HepG2 (cell line): ENCODE results near the gene PBLD. TPM values are rescaled to one million over a fixed set of nuclear protein-coding genes. Genes with fewer than 3 reads are reported as not detected.

ENCODE experiments used
- ATAC-seq: fragments of 200-7000 bp; cut with Tn5 transposase; 3 replicates; pipeline ENCODE4 v1.9.1; 2020; ENCODE audit warnings: mild to moderate bottlenecking, moderate library complexity
- BruUV-seq: library from RNA; stranded (reverse); fragments of 400-500 nt; replicated peaks from 2 replicates; lab custom pipeline; 2021; lab: Mats Ljungman, UMichigan
- CTCF ChIA-PET: fragments of 300-600 bp; formaldehyde crosslinking; extraction: SDS; loops from one replicate; lab custom pipeline; 2021; ENCODE audit warnings: low total read pairs, inconsistent platforms, low intra/inter-chr PET ratio; lab: Yijun Ruan, JAX
- POLR2A ChIA-PET: fragments of 350-600 bp; sonication (Branson Sonifier 250); formaldehyde crosslinking; loops from one replicate; lab custom pipeline; 2020; ENCODE audit warnings: antibody characterized with exemption, inconsistent platforms; lab: Yijun Ruan, JAX
- DNase-seq: peaks from one replicate; pipeline ENCODE4 v3.0.0-alpha.2; 2015; ENCODE audit warnings: low spot score
- FAIRE-seq: peaks from 3 replicates; lab custom pipeline; 2011; peaks lifted over from hg19 to GRCh38; lab: Jason Lieb, UNC
- H2AFZ ChIP-seq: one replicate; pipeline ENCODE4 v1.6.1; 2011; ENCODE audit warnings: low read length, inconsistent platforms
- H3K27ac ChIP-seq: fragments of 300-600 bp; 3 replicates; pipeline ENCODE4 v1.8.0; 2011; ENCODE audit warnings: mixed run types, mild to moderate bottlenecking, mixed read lengths, low read length, inconsistent platforms; ENCODE audit not compliant: insufficient read depth; ENCODE audit errors: extremely low read length
- H3K27me3 ChIP-seq, 2 experiments: fragments of 200-600 bp in 1 of 2; 2 replicates in 1 of 2; 3 replicates in 1 of 2; pipeline versions ENCODE4 v1.6.0 to v1.8.0; 2011; ENCODE audit warnings: low read length in 2 of 2, mild to moderate bottlenecking in 2 of 2, moderate library complexity in 2 of 2, inconsistent platforms in 1 of 2; ENCODE audit not compliant: insufficient read depth in 2 of 2, control insufficient read depth in 1 of 2
- H3K36me3 ChIP-seq, 2 experiments: fragments of 200-600 bp in 1 of 2; replicated peaks in 1 of 2; 2 replicates in 1 of 2; 3 replicates in 1 of 2; pipeline versions ENCODE4 v1.5.1 to v1.8.0; 2011; ENCODE audit warnings: low read length in 2 of 2, inconsistent platforms in 1 of 2; ENCODE audit not compliant: insufficient read depth in 2 of 2, control insufficient read depth in 1 of 2
- H3K4me1 ChIP-seq: 2 replicates; pipeline ENCODE4 v1.5.1; 2012; ENCODE audit warnings: low read length, inconsistent platforms; ENCODE audit not compliant: insufficient read depth
- H3K4me2 ChIP-seq: 2 replicates; pipeline ENCODE4 v1.6.0; 2011; ENCODE audit warnings: low read depth, low read length, inconsistent platforms
- H3K4me3 ChIP-seq, 3 experiments: fragments of 200-600 bp in 1 of 3; sonication (generic), shearing (Covaris generic) in 1 of 3; replicated peaks in 1 of 3; 2 replicates each; pipeline ENCODE4 v1.5.1; 2011 to 2016; ENCODE audit warnings: low read length in 3 of 3, inconsistent platforms in 2 of 3, low read depth in 2 of 3, mild to moderate bottlenecking in 2 of 3, control low read depth in 1 of 3, mixed read lengths in 1 of 3; ENCODE audit not compliant: insufficient read depth in 1 of 3
- H3K79me2 ChIP-seq: one replicate; pipeline ENCODE4 v1.6.1; 2011; ENCODE audit warnings: low read length, inconsistent platforms; ENCODE audit not compliant: insufficient read depth
- H3K9ac ChIP-seq: 2 replicates; pipeline ENCODE4 v1.6.0; 2011; ENCODE audit warnings: mild to moderate bottlenecking, low read depth, low read length, inconsistent platforms; ENCODE audit not compliant: insufficient read depth
- H3K9me3 ChIP-seq: 2 replicates; pipeline ENCODE4 v1.5.1; 2012; ENCODE audit warnings: mild to moderate bottlenecking, low read length
- H4K20me1 ChIP-seq: 2 replicates; pipeline ENCODE4 v1.6.0; 2011; ENCODE audit warnings: inconsistent platforms, mild to moderate bottlenecking, low read length, moderate library complexity; ENCODE audit not compliant: insufficient read depth
- ARID4A ChIP-seq: sonication (generic); formaldehyde crosslinking; IDR thresholded peaks from 2 replicates; pipeline ENCODE4 v1.5.0; 2020; ENCODE audit warnings: mild to moderate bottlenecking, missing genetic modification reagents, borderline replicate concordance
- BRD4 ChIP-seq: sonication (generic); formaldehyde crosslinking; IDR thresholded peaks from 2 replicates; pipeline ENCODE4 v1.4.0; 2020; ENCODE audit warnings: missing genetic modification reagents
- FLYWCH1 ChIP-seq: sonication (generic); formaldehyde crosslinking; IDR thresholded peaks from 2 replicates; pipeline ENCODE4 v1.8.1; 2023; ENCODE audit warnings: mild to moderate bottlenecking, missing genetic modification reagents
- GFI1 ChIP-seq: sonication (generic); formaldehyde crosslinking; IDR thresholded peaks from 2 replicates; pipeline ENCODE4 v1.5.0; 2020; ENCODE audit warnings: missing genetic modification reagents, mild to moderate bottlenecking, borderline replicate concordance
- HNRNPLL ChIP-seq: fragments of 200-400 bp; formaldehyde crosslinking; IDR thresholded peaks from 2 replicates; pipeline ENCODE4 v1.6.1; 2017; ENCODE audit warnings: mild to moderate bottlenecking, low read depth, low read length; ENCODE audit not compliant: poor library complexity, severe bottlenecking
- MYPOP ChIP-seq: sonication (generic); formaldehyde crosslinking; IDR thresholded peaks from 2 replicates; pipeline ENCODE4 v1.8.1; 2023; ENCODE audit warnings: mild to moderate bottlenecking, moderate library complexity, missing genetic modification reagents
- NFIC ChIP-seq: IDR thresholded peaks from 2 replicates; pipeline ENCODE4 v1.6.1; 2012; ENCODE audit warnings: mild to moderate bottlenecking, low read length, inconsistent platforms
- SMAD9 ChIP-seq: sonication (generic); formaldehyde crosslinking; IDR thresholded peaks from 2 replicates; pipeline ENCODE4 v1.5.1; 2020; ENCODE audit warnings: mild to moderate bottlenecking, missing genetic modification reagents
- SNAI1 ChIP-seq: sonication (generic); formaldehyde crosslinking; IDR thresholded peaks from 2 replicates; pipeline ENCODE4 v1.5.0; 2020; ENCODE audit warnings: mild to moderate bottlenecking, missing genetic modification reagents, borderline replicate concordance
- STAT5B ChIP-seq: sonication (generic); formaldehyde crosslinking; IDR thresholded peaks from 2 replicates; pipeline ENCODE4 v1.4.0; 2020; ENCODE audit warnings: missing genetic modification reagents
- STAT6 ChIP-seq: sonication (generic); formaldehyde crosslinking; IDR thresholded peaks from 2 replicates; pipeline ENCODE4 v1.4.0; 2020; ENCODE audit warnings: missing genetic modification reagents, mild to moderate bottlenecking, borderline replicate concordance
- ZBTB3 ChIP-seq: sonication (generic); formaldehyde crosslinking; IDR thresholded peaks from 2 replicates; pipeline ENCODE4 v1.4.0; 2020; ENCODE audit warnings: low read depth, mild to moderate bottlenecking, moderate library complexity, missing genetic modification reagents, borderline replicate concordance
- ZNF580 ChIP-seq: IDR thresholded peaks from 2 replicates; pipeline ENCODE4 v1.6.1; 2016; ENCODE audit warnings: low read depth, borderline replicate concordance
- ZNF7 ChIP-seq: IDR thresholded peaks from 2 replicates; pipeline ENCODE4 v1.6.1; 2016; ENCODE audit warnings: missing biosample characterization, missing genetic modification reagents
- ZSCAN25 ChIP-seq: sonication (generic); formaldehyde crosslinking; IDR thresholded peaks from 2 replicates; pipeline ENCODE4 v1.8.0; 2022; ENCODE audit warnings: mild to moderate bottlenecking, missing genetic modification reagents
- WGBS: methylation state at CpG from one replicate; pipeline ENCODE4 v1.1.6; 2017; ENCODE audit warnings: low lambda C conversion rate; 5-methylcytosine and 5-hydroxymethylcytosine counted together
- in situ Hi-C: cut with HindIII; loops from 2 replicates; pipeline ENCODE4 v1.10.0; 2017; ENCODE audit warnings: low pct_unique_long_range_greater_than_20kb; ENCODE audit not compliant: extremely low pct_ligation_motif_present
- intact Hi-C: fragments of 100-400 bp; cut with micrococcal nuclease; formaldehyde crosslinking; loops from one replicate; pipeline ENCODE4 v1.10.0; 2022; ENCODE audit not compliant: unreplicated experiment
- polyA plus RNA-seq, 8 experiments: library from polyadenylated mRNA; depleted of rRNA in 3 of 8; stranded (reverse) in 7 of 8; unstranded in 1 of 8; fragments of >200 nt; fragmentation: Illumina TruSeq in 4 of 8; extraction: Trizol in 4 of 8; gene quantifications; 2 replicates each; pipeline versions ENCODE4 v1.2.1 to v1.2.3, GENCODE V29; 2011 to 2016; ENCODE audit warnings: low read depth in 4 of 8, missing spikeins in 1 of 8, mixed read lengths in 1 of 8; ENCODE audit not compliant: insufficient read depth in 1 of 8
- total RNA-seq, 5 experiments: library from RNA; depleted of rRNA; stranded (reverse); fragments of >200 nt; fragmentation: Illumina TruSeq; extraction: Trizol; gene quantifications; 2 replicates each; pipeline ENCODE4 v1.2.3, GENCODE V29; 2016; ENCODE audit warnings: low read depth in 1 of 5
- TF ChIP-seq, protein P1 (sequence below): sonication (generic); formaldehyde crosslinking; IDR thresholded peaks from 2 replicates; pipeline ENCODE4 v1.5.0; 2020; ENCODE audit warnings: missing genetic modification reagents, mild to moderate bottlenecking, borderline replicate concordance

Gene PBLD
- total and polyA plus RNA-seq, 2 of the 13 experiments (the other 11 are each of a cell fraction or from before 2014, with no cell fraction given), result 0.42 to 3.1 TPM

GRCh38 chr10:68239069-68239468 lies 93.7 kb downstream of the PBLD start:
- no peak overlapping the region for H3K9ac ChIP-seq
- intact Hi-C loops (no loop called here), in situ Hi-C loops (no loop called here)
- ATAC-seq, result peak; percentile 71
- no peaks in the 10 kb centered on the region for H3K36me3 ChIP-seq
- 58% methylated on average over 5 of the region's 5 CpGs for WGBS
- no peak for FAIRE-seq
- H3K9me3 ChIP-seq, result no peaks in the 10 kb centered on the region
- CTCF ChIA-PET, result no interaction called here
- no peak overlapping the region for H3K4me2 ChIP-seq
- DNase-seq, result no peak
- H3K79me2 ChIP-seq, result no peaks in the 10 kb centered on the region
- H3K27me3 ChIP-seq, result peaks cover 0 to 10% of the 10 kb centered on the region in 2 experiments; a peak in 1 of 5 replicates
- H3K27ac ChIP-seq, result no peak overlapping the region
- H2AFZ ChIP-seq, result no peak overlapping the region
- POLR2A ChIA-PET, result no interaction called here
- no peaks in the 10 kb centered on the region for H3K4me1 ChIP-seq
- H3K4me3 ChIP-seq, result no peak overlapping the region
- BruUV-seq, result no TSS peak
- H4K20me1 ChIP-seq, result no peaks in the 10 kb centered on the region
- TF ChIP-seq STAT5B (no peak), ARID4A (no peak), GFI1 (CRISPR knock-in tag) (no peak), SNAI1 (CRISPR knock-in tag) (no peak), FLYWCH1 (CRISPR knock-in tag) (no peak), HNRNPLL (no peak), ZNF580 (CRISPR knock-in tag) (no peak), NFIC (no peak), STAT6 (CRISPR knock-in tag) (no peak), BRD4 (CRISPR knock-in tag) (no peak), ZNF7 (CRISPR knock-in tag) (no peak), SMAD9 (CRISPR knock-in tag) (no peak), ZBTB3 (CRISPR knock-in tag) (no peak), ZSCAN25 (no peak), MYPOP (CRISPR knock-in tag) (no peak)
- TF ChIP-seq, protein P1, sequence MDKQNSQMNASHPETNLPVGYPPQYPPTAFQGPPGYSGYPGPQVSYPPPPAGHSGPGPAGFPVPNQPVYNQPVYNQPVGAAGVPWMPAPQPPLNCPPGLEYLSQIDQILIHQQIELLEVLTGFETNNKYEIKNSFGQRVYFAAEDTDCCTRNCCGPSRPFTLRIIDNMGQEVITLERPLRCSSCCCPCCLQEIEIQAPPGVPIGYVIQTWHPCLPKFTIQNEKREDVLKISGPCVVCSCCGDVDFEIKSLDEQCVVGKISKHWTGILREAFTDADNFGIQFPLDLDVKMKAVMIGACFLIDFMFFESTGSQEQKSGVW, result no peak
